HCT116 (cell line): Measurements from ENCODE around the gene SPSB3. TPM values are rescaled to one million over a fixed set of nuclear protein-coding genes. Genes with fewer than 3 reads are reported as not detected.

ENCODE experiments used
- ATAC-seq: fragments of 200-7000 bp; cut with Tn5 transposase; 2 replicates; pipeline ENCODE4 v1.9.1; 2020; ENCODE audit warnings: mild to moderate bottlenecking, moderate library complexity
- BruUV-seq: library from RNA; stranded (reverse); fragments of 400-500 nt; replicated peaks from 2 replicates; lab custom pipeline; 2021; lab: Mats Ljungman, UMichigan
- CTCF ChIA-PET: fragments of 300-600 bp; sonication (Branson Sonifier 250); formaldehyde crosslinking; loops from one replicate; lab custom pipeline; 2021; ENCODE audit warnings: antibody characterized with exemption; lab: Charles Lee
- POLR2A ChIA-PET: fragments of 300-600, 350-600 bp; sonication (Branson Sonifier 250); formaldehyde crosslinking; loops from one replicate; lab custom pipeline; 2021; ENCODE audit warnings: antibody characterized with exemption; lab: Charles Lee
- RAD21 ChIA-PET, 2 experiments: fragments of 300-600 bp; sonication (Branson Sonifier 250); formaldehyde crosslinking; loops; one replicate each; lab custom pipeline; 2023; ENCODE audit warnings: low total read pairs in 2 of 2; ENCODE audit not compliant: uncharacterized antibody in 2 of 2, unreplicated experiment in 2 of 2, low non-redundant PET in 1 of 2; lab: Charles Lee
- DNase-seq: peaks from one replicate; pipeline ENCODE4 v3.0.0-alpha.2; 2010; ENCODE audit warnings: low read depth, low spot score
- H2AFZ ChIP-seq: fragments of 200-600 bp; shearing (Covaris generic), sonication (generic); 2 replicates; pipeline ENCODE4 v1.6.1; 2017; ENCODE audit warnings: low read depth, mixed run types, mixed read lengths, antibody characterized with exemption, low read length; ENCODE audit not compliant: poor library complexity, severe bottlenecking
- H3K27ac ChIP-seq: 2 replicates; pipeline ENCODE4 v1.5.1; 2012; ENCODE audit warnings: low read depth, low read length
- H3K27me3 ChIP-seq: fragments of 200-600 bp; sonication (generic); 2 replicates; pipeline ENCODE4 v1.6.1; 2016; ENCODE audit warnings: mixed run types, low read length, mixed read lengths; ENCODE audit not compliant: insufficient read depth
- H3K36me3 ChIP-seq, 2 experiments: fragments of 200-500 bp in 1 of 2; fragments of 200-600 bp in 1 of 2; sonication (Bioruptor generic) in 1 of 2; sonication (generic) in 1 of 2; 2 replicates each; pipeline versions ENCODE4 v1.5.1 to v1.6.1; 2014 to 2016; ENCODE audit warnings: low read length in 2 of 2, inconsistent platforms in 1 of 2, mixed read lengths in 1 of 2, mixed run types in 1 of 2; ENCODE audit not compliant: insufficient read depth in 2 of 2, control insufficient read depth in 1 of 2
- H3K4me1 ChIP-seq, 2 experiments: fragments of 200-600 bp in 1 of 2; sonication (generic) in 1 of 2; 2 replicates each; pipeline versions ENCODE4 v1.5.1 to v1.6.1; 2012 to 2017; ENCODE audit warnings: low read length in 2 of 2, inconsistent platforms in 1 of 2, mild to moderate bottlenecking in 1 of 2, mixed read lengths in 1 of 2, mixed run types in 1 of 2, moderate library complexity in 1 of 2; ENCODE audit not compliant: insufficient read depth in 2 of 2, control insufficient read depth in 1 of 2
- H3K4me2 ChIP-seq: fragments of 200-600 bp; sonication (generic); 2 replicates; pipeline ENCODE4 v1.6.1; 2017; ENCODE audit warnings: mixed run types, low read length, mixed read lengths
- H3K4me3 ChIP-seq, 2 experiments: fragments of 200-600 bp in 1 of 2; sonication (generic) in 1 of 2; replicated peaks in 1 of 2; 2 replicates each; pipeline ENCODE4 v1.5.1; 2011 to 2016; ENCODE audit warnings: low read length in 2 of 2, control low read depth in 1 of 2, low read depth in 1 of 2, mild to moderate bottlenecking in 1 of 2, mixed read lengths in 1 of 2, mixed run types in 1 of 2
- H3K79me2 ChIP-seq: fragments of 200-600 bp; sonication (generic); 2 replicates; pipeline ENCODE4 v1.6.1; 2017; ENCODE audit warnings: mild to moderate bottlenecking, mixed run types, low read length, moderate library complexity, mixed read lengths; ENCODE audit not compliant: insufficient read depth
- H3K9ac ChIP-seq: fragments of 200-600 bp; sonication (generic); 2 replicates; pipeline ENCODE4 v1.6.1; 2016; ENCODE audit warnings: low read length, mixed read lengths
- H3K9me2 ChIP-seq: fragments of 200-600 bp; sonication (generic), shearing (Covaris generic); 2 replicates; pipeline ENCODE4 v1.6.1; 2017; ENCODE audit warnings: mixed run types, mild to moderate bottlenecking, moderate library complexity; ENCODE audit not compliant: insufficient read depth
- H3K9me3 ChIP-seq, 2 experiments: fragments of 200-500 bp in 1 of 2; fragments of 200-600 bp in 1 of 2; sonication (Bioruptor generic) in 1 of 2; sonication (generic) in 1 of 2; 2 replicates each; pipeline ENCODE4 v1.6.1; 2014 to 2017; ENCODE audit warnings: low read length in 2 of 2, mixed read lengths in 2 of 2, inconsistent platforms in 1 of 2, low read depth in 1 of 2, mild to moderate bottlenecking in 1 of 2, mixed run types in 1 of 2, moderate library complexity in 1 of 2; ENCODE audit not compliant: control insufficient read depth in 1 of 2, insufficient read depth in 1 of 2
- H4K20me1 ChIP-seq: fragments of 200-600 bp; sonication (generic), shearing (Covaris generic); 2 replicates; pipeline ENCODE4 v1.6.1; 2017; ENCODE audit warnings: mixed run types, mild to moderate bottlenecking, moderate library complexity; ENCODE audit not compliant: insufficient read depth
- ATF3 ChIP-seq: IDR thresholded peaks from 2 replicates; pipeline ENCODE4 v1.6.1; 2012
- CBX3 ChIP-seq: IDR thresholded peaks from 2 replicates; pipeline ENCODE4 v1.6.1; 2012; ENCODE audit warnings: low read depth
- EGR1 ChIP-seq: IDR thresholded peaks from 2 replicates; pipeline ENCODE4 v1.6.1; 2012; ENCODE audit warnings: low read depth
- EZH2phosphoT487 ChIP-seq: fragments of 200-600 bp; IDR thresholded peaks from 2 replicates; pipeline ENCODE4 v1.6.1; 2018; ENCODE audit warnings: antibody characterized with exemption, borderline replicate concordance
- JUND ChIP-seq: IDR thresholded peaks from 2 replicates; pipeline ENCODE4 v1.6.1; 2012
- MAX ChIP-seq: IDR thresholded peaks from 2 replicates; pipeline ENCODE4 v1.6.1; 2012
- POLR2A ChIP-seq: IDR thresholded peaks from 2 replicates; pipeline ENCODE4 v1.7.0; 2011; ENCODE audit warnings: borderline replicate concordance; ENCODE audit not compliant: insufficient read depth, insufficient read length; ENCODE audit errors: extremely low read depth
- POLR2AphosphoS5 ChIP-seq: IDR thresholded peaks from 2 replicates; pipeline ENCODE4 v1.6.1; 2011; ENCODE audit warnings: mild to moderate bottlenecking, low read depth, low read length, moderate library complexity
- SIN3A ChIP-seq: IDR thresholded peaks from 2 replicates; pipeline ENCODE4 v1.6.1; 2012; ENCODE audit warnings: low read depth
- SP1 ChIP-seq: IDR thresholded peaks from 2 replicates; pipeline ENCODE4 v1.6.1; 2012; ENCODE audit warnings: low read depth
- TCF7L2 ChIP-seq: IDR thresholded peaks from 2 replicates; pipeline ENCODE4 v1.7.0; 2011; ENCODE audit warnings: borderline replicate concordance, inconsistent platforms; ENCODE audit not compliant: insufficient read depth, insufficient read length; ENCODE audit errors: extremely low read depth
- YY1 ChIP-seq: IDR thresholded peaks from 2 replicates; pipeline ENCODE4 v1.6.1; 2011; ENCODE audit warnings: low read length, low read depth, moderate library complexity, mild to moderate bottlenecking; ENCODE audit not compliant: insufficient replicate concordance; ENCODE audit errors: extremely low read depth
- ZBTB33 ChIP-seq: IDR thresholded peaks from 2 replicates; pipeline ENCODE4 v1.6.1; 2011; ENCODE audit warnings: mild to moderate bottlenecking, low read length, moderate library complexity; ENCODE audit not compliant: insufficient replicate concordance; ENCODE audit errors: extremely low read depth
- ZFX ChIP-seq: fragments of 450-650 bp; IDR thresholded peaks from 2 replicates; pipeline ENCODE4 v1.6.1; 2017
- intact Hi-C: fragments of 100-400 bp; cut with micrococcal nuclease; formaldehyde crosslinking; loops from 2 replicates; pipeline ENCODE4 v1.10.0; 2022
- total RNA-seq: library from RNA; stranded (reverse); gene quantifications from one replicate; pipeline ENCODE4 v1.2.1, GENCODE V29; 2021; ENCODE audit not compliant: unreplicated experiment
- TF ChIP-seq, protein P1 (sequence below): IDR thresholded peaks from 2 replicates; pipeline ENCODE4 v1.6.1; 2012; ENCODE audit warnings: low read depth

Gene SPSB3
- total RNA-seq, 1 experiment from 2014 or later: 31.6 TPM

DNA sequence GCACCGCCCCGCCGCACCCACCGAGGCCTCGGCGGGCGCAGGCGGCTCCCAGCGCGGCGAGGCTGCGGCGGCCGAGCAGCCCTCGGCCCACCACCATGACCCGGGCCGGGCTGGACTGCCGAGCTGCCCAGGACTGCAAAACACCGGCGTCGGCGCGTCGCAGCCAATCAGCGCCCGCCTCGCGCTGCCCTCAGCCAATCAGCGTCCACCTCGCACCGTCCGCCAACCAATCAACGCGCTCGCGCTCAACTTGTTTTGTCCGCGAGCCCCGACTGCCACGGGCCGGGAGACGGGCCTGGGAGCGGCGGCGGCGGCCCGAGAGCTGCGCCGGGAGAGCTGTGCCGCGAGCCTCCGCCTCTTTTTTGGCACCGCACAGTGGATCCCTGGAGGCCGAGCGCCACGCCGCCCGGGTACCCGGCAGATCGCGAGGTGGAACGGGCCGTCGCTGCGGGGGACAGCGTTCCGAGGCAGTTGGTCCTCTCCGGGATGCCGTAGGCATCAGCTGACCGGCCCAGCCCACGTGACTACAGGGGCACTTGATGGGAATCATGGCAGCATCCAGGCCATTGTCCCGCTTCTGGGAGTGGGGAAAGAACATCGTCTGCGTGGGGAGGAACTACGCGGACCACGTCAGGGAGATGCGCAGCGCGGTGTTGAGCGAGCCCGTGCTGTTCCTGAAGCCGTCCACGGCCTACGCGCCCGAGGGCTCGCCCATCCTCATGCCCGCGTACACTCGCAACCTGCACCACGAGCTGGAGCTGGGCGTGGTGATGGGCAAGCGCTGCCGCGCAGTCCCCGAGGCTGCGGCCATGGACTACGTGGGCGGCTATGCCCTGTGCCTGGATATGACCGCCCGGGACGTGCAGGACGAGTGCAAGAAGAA is 44.6 kb upstream of the SPSB3 start, which contains the start of the genes FAHD1 and HAGH:
TSS of gene FAHD1 (plus strand) at position 516 of the 883 bp plus-strand sequence. CDS start at position 549, 33 bp downstream.
TSS of gene HAGH (minus strand) at position 135 of the 883 bp plus-strand sequence. CDS start at position 97, 38 bp downstream.
- RAD21 ChIA-PET: no interaction called here
- H3K9me3 ChIP-seq: no peaks in the 10 kb centered on the region
- H2AFZ ChIP-seq: no peak within 1 kb of the TSS
- DNase-seq: peak; percentile 89
- 0 out of 4 replicates have a peak, but pooled peaks cover 0 to 7% of the 10 kb centered on the region in 2 experiments for H3K36me3 ChIP-seq
- TF ChIP-seq EGR1 (peak; percentile 60; the same call in 1 of the 2 replicates), ATF3 (no peak), SP1 (peak; percentile 95), SIN3A (peak; percentile 99), CBX3 (peak; percentile 87; the same call in 1 of the 2 replicates), TCF7L2 (peak; percentile 34), POLR2AphosphoS5 (peak; percentile 61), JUND (no peak; the same call in 1 of the 2 replicates), EZH2phosphoT487 (no peak), ZFX (peak; percentile 68; the same call in 1 of the 2 replicates), POLR2A (peak; percentile 24), ZBTB33 (peak; percentile 86), YY1 (peak; percentile 96), MAX (peak; percentile 97)
- TF ChIP-seq, protein P1, sequence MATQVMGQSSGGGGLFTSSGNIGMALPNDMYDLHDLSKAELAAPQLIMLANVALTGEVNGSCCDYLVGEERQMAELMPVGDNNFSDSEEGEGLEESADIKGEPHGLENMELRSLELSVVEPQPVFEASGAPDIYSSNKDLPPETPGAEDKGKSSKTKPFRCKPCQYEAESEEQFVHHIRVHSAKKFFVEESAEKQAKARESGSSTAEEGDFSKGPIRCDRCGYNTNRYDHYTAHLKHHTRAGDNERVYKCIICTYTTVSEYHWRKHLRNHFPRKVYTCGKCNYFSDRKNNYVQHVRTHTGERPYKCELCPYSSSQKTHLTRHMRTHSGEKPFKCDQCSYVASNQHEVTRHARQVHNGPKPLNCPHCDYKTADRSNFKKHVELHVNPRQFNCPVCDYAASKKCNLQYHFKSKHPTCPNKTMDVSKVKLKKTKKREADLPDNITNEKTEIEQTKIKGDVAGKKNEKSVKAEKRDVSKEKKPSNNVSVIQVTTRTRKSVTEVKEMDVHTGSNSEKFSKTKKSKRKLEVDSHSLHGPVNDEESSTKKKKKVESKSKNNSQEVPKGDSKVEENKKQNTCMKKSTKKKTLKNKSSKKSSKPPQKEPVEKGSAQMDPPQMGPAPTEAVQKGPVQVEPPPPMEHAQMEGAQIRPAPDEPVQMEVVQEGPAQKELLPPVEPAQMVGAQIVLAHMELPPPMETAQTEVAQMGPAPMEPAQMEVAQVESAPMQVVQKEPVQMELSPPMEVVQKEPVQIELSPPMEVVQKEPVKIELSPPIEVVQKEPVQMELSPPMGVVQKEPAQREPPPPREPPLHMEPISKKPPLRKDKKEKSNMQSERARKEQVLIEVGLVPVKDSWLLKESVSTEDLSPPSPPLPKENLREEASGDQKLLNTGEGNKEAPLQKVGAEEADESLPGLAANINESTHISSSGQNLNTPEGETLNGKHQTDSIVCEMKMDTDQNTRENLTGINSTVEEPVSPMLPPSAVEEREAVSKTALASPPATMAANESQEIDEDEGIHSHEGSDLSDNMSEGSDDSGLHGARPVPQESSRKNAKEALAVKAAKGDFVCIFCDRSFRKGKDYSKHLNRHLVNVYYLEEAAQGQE: no peak
- H3K27ac ChIP-seq: peak within 1 kb of the TSS; percentile 80
- peak; percentile 86 for ATAC-seq
- H3K4me2 ChIP-seq: peak within 1 kb of the TSS; percentile 73
- H3K9ac ChIP-seq: peak within 1 kb of the TSS; percentile 69
- H3K27me3 ChIP-seq: no peaks in the 10 kb centered on the region
- peaks cover 14 to 17% of the 10 kb centered on the region in 2 experiments for H3K4me1 ChIP-seq
- peaks cover 5% of the 10 kb centered on the region; the same call in 1 of the 2 replicates for H4K20me1 ChIP-seq
- peak within 1 kb of the TSS; percentile 90 to 98 for H3K4me3 ChIP-seq
- peaks cover 33% of the 10 kb centered on the region for H3K79me2 ChIP-seq
- POLR2A ChIA-PET: interaction anchor here (1.0 to 1.6 kb wide), 3 partner anchors 15 to 138 kb away, joined by 3 to 6 read pairs (median 3); partner anchors contain the start of genes NUBP2, RPS2 and SPSB3
- H3K9me2 ChIP-seq: no peaks in the 10 kb centered on the region
- no TSS peak for BruUV-seq
- intact Hi-C loops: loop anchor here (2.0 kb wide), 1 partner anchor 44 kb away; the partner anchor contains the start of genes NUBP2 and SPSB3
- CTCF ChIA-PET: interaction anchor here (1.2 to 1.7 kb wide), 2 partner anchors 14 to 54 kb away, joined by 3 to 4 read pairs; partner anchors contain the start of genes EME2 and MRPS34
